Fibroblast of lung (primary cell): Measurements from ENCODE around the gene SLX4.

ENCODE experiments used
- EZH2 ChIP-seq: IDR thresholded peaks from 2 replicates; pipeline ENCODE4 v1.5.1; 2012; ENCODE audit warnings: low read length, control low read depth, mild to moderate bottlenecking; ENCODE audit errors: missing control alignments
- TF ChIP-seq, protein P1 (sequence below), 2 donors: IDR thresholded peaks in 1 of 2; conservative IDR thresholded peaks in 1 of 2; 1 replicate in 1 of 2; 2 replicates in 1 of 2; pipeline ENCODE4 v1.5.1; 2011 to 2012; ENCODE audit warnings: low read length in 2 of 2, control low read depth in 1 of 2, inconsistent platforms in 1 of 2, low read depth in 1 of 2, mild to moderate bottlenecking in 1 of 2

DNA sequence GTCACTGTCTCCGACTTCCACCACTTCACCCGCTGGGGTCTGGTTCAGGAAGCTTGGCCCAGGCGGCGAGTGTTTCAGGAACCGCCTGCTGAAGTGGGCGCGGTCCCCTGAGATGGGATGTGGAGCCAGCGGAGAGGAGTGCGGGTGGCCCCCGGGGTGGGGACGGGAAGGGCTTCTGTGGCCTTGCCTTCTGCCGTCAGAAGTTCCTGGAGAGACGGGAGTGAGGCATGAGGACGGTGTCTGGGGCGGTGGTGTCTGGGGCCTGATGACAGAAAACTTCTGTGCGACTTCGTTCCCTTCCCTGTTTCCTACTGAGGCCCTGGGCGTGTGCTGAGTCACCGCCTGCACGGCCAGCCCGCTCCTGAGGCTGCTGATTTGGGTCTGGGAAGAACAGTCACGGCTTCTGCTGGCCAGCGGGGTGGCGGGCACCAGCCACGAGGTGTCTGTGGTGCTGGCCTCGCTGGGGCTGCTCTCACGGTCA lies 21.9 kb downstream of the SLX4 start:
- TF ChIP-seq, protein P1, sequence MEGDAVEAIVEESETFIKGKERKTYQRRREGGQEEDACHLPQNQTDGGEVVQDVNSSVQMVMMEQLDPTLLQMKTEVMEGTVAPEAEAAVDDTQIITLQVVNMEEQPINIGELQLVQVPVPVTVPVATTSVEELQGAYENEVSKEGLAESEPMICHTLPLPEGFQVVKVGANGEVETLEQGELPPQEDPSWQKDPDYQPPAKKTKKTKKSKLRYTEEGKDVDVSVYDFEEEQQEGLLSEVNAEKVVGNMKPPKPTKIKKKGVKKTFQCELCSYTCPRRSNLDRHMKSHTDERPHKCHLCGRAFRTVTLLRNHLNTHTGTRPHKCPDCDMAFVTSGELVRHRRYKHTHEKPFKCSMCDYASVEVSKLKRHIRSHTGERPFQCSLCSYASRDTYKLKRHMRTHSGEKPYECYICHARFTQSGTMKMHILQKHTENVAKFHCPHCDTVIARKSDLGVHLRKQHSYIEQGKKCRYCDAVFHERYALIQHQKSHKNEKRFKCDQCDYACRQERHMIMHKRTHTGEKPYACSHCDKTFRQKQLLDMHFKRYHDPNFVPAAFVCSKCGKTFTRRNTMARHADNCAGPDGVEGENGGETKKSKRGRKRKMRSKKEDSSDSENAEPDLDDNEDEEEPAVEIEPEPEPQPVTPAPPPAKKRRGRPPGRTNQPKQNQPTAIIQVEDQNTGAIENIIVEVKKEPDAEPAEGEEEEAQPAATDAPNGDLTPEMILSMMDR (conservative IDR thresholded peaks at IDR 0.05 in 1 of 2, IDR thresholded peaks at IDR 0.05 in 1 of 2; ENCODE audit: low read depth in 1 of 2, low read length in 2 of 2), result no peak
- no peak for TF ChIP-seq EZH2
